ENCODE data around the gene TGFB2. TPM values are rescaled to one million over a fixed set of nuclear protein-coding genes. Genes with fewer than 3 reads are reported as not detected.

TGFB2 gene
- total RNA-seq, 1 experiment from 2014 or later: not detected

GRCh38 chr1:218383681-218384080 is 38.5 kb downstream of the TGFB2 start:
- no CpG with 5 or more reads among the region's 8 CpGs for WGBS (ENCODE audit: extremely low coverage, insufficient read length, low lambda C conversion rate)
- Histone ChIP-seq H3K9ac (ENCODE audit: extremely low read depth, insufficient read length, low read length) (no peak overlapping the region), H3K4me1 (ENCODE audit: insufficient read depth, low read length) (no peaks in the 10 kb centered on the region), H2BK12ac (ENCODE audit: insufficient read length, low read depth, low read length) (no peak overlapping the region), H3K4ac (ENCODE audit: low read depth, low read length) (no peak overlapping the region), H2AK5ac (ENCODE audit: insufficient read length, low read length) (no peak overlapping the region), H2BK15ac (ENCODE audit: low read depth, low read length) (no peak overlapping the region), H2BK20ac (ENCODE audit: low read depth, low read length, poor library complexity, severe bottlenecking) (no peak overlapping the region), H4K5ac (ENCODE audit: insufficient read length, low read depth, low read length) (no peak overlapping the region), H3K27me3 (ENCODE audit: insufficient read depth, low read length) (no peaks in the 10 kb centered on the region), H2AFZ (ENCODE audit: low read length) (no peak overlapping the region), H3K9me3 (ENCODE audit: control insufficient read depth, low read depth, low read length) (no peaks in the 10 kb centered on the region), H3K14ac (ENCODE audit: insufficient read depth, low read length) (no peak overlapping the region), H3K4me2 (ENCODE audit: insufficient read depth, insufficient read length, low read length) (no peak overlapping the region), H3K79me1 (ENCODE audit: insufficient read depth, low read depth, low read length, poor library complexity, severe bottlenecking) (no peaks in the 10 kb centered on the region), H3K27ac (ENCODE audit: insufficient read length, low read depth, low read length) (no peak overlapping the region), H4K91ac (ENCODE audit: insufficient read length, low read depth, low read length) (no peak overlapping the region), H3K23me2 (ENCODE audit: insufficient read length, low read depth, low read length, poor library complexity, severe bottlenecking) (no peaks in the 10 kb centered on the region), H3K18ac (ENCODE audit: insufficient read length, low read depth, low read length) (no peak overlapping the region), H3K23ac (ENCODE audit: insufficient read length, low read depth, low read length) (no peak overlapping the region), H4K20me1 (ENCODE audit: control insufficient read depth, insufficient read depth, insufficient read length) (no peaks in the 10 kb centered on the region), H2BK120ac (ENCODE audit: low read depth, low read length, poor library complexity, severe bottlenecking) (no peak overlapping the region), H3K56ac (ENCODE audit: insufficient read length, low read depth, low read length) (no peak overlapping the region), H3K79me2 (ENCODE audit: insufficient read depth, low read length) (no peaks in the 10 kb centered on the region), H3T11ph (ENCODE audit: low read length) (no peak overlapping the region), H2BK5ac (ENCODE audit: insufficient read length, low read length) (no peak overlapping the region), H4K8ac (replicated peaks; ENCODE audit: insufficient read length, low read depth, low read length) (no peak overlapping the region)
- Mint-ChIP-seq H3K4me1 (peaks cover 0 to 4% of the 10 kb centered on the region in 2 experiments; a peak in 1 of 4 replicates), H3K4me3 (no peak overlapping the region), H3K36me3 (ENCODE audit: insufficient read depth in 1 of 3, low read depth in 3 of 3) (no peaks in the 10 kb centered on the region), H3K27me3 (ENCODE audit: low read depth) (no peaks in the 10 kb centered on the region), H3K9me3 (no peaks in the 10 kb centered on the region), H3K27ac (no peak overlapping the region)
- TF ChIP-seq CTCF (conservative IDR thresholded peaks at IDR 0.05): no peak
- no peak for DNase-seq
